GM10847 (cell line): ENCODE measurements around the gene CD72.

Experiments
- POLR2A ChIP-seq: IDR thresholded peaks from 2 replicates; pipeline ENCODE4 v1.6.1; 2011; ENCODE audit not compliant: insufficient read length; ENCODE audit errors: extremely low read depth

CD72 gene

DNA sequence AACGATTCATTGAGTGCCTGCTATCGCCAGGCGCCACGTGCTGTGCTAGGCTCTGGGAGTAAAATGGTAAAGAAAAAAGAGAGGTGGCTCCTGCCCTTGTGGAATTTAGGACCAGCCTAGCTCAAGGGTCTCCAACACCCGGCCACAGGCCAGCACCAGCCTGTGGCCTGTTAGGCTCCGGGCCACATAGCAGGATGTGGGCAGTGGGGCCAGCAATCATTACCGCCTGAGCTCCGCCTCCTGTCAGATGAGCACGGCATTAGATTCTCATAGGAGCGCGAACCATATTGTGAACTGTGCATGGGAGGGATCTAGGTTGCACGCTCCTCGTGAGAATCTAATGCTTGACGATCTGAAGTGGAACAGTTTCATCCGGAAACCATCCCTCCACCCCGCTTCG, 38.1 kb upstream of the CD72 start:
- TF ChIP-seq POLR2A: no peak

DNA sequence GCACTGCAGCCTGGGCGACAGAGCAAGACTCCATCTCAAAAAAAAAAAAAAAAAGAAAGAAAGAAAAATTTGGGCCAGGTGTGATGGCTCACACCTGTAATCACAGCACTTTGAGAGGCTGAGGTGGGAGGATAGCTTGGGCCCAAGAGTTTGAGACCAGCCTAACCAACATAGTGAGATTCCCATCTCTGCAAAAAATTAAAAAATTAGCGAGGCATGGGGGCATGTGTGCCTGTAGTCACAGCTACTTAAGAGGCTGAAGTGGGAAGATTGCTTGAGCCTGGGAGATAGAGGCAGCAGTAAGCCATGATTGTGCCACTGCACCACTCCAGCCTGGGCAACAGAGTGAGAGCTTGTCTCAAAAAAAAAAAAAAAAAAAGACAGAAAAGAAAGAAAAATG, 35.4 kb upstream of the CD72 start:
- TF ChIP-seq POLR2A: no peak

DNA sequence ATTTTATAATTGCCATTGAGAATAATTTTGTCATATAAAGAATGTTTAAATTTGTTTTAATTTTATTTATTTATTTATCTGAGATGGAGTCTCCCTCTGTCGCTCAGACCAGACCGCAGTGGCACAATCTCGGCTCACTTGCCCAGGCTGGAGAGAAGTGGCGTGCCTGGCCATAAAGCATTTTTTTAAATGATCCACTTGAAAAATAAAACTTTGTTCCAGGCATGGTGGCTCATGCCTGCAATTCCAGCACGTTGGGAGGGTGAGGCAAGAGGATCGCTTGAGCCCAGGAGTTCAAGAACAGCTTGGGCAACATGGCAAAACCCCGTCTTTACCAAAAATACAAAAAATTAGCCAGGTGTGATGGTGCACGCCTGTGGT, 34.6 kb upstream of the CD72 start:
- TF ChIP-seq POLR2A: no peak

DNA sequence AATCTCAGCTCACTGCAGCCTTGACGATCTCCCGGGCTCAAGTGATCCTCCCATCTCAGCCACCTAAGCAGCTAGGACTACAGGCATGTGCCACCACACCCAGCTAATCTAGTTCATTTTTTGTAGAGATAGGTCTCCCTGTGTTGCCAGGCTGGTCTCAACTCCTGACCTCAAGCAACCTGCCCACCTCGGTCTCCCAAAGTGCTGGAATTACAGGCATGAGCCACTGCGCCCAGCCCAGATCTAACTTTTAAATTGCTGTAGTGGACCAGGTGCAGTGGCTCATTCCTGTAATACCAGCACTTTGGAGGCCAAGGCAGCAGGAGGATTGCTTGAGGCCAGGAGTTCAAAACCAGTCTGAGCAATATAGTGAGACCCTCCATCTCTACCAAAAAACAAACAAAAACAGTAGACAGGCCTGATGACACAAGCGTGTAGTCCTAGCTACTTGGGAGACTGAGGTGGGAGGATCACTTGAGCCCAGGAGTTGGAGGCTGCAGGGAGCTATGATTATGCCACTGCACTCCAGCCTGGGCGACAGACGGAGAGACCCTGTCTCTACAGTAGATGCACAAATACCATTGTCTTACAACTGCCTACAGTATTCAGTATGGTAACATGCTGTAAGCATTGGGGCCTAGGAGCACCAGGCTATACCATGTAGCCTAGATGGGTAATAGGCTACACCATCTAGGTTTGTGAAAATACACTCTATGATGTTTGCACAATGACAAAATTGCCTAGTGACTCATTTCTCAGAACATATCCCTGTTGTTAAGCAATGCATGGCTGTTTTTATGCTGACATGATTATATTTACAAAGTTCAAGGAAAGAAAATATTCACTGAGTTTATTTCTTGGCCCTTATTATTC, 34.0 kb upstream of the CD72 start:
- TF ChIP-seq POLR2A: no peak

GRCh38 chr9:35650341-35651158, 32.3 kb upstream of the CD72 start, which contains the start of gene SIT1:
Gene SIT1, minus strand, starts transcription at chr9:35650931. Its CDS starts 78 bp downstream, at chr9:35650853.
- TF ChIP-seq POLR2A: peak; percentile 40

DNA sequence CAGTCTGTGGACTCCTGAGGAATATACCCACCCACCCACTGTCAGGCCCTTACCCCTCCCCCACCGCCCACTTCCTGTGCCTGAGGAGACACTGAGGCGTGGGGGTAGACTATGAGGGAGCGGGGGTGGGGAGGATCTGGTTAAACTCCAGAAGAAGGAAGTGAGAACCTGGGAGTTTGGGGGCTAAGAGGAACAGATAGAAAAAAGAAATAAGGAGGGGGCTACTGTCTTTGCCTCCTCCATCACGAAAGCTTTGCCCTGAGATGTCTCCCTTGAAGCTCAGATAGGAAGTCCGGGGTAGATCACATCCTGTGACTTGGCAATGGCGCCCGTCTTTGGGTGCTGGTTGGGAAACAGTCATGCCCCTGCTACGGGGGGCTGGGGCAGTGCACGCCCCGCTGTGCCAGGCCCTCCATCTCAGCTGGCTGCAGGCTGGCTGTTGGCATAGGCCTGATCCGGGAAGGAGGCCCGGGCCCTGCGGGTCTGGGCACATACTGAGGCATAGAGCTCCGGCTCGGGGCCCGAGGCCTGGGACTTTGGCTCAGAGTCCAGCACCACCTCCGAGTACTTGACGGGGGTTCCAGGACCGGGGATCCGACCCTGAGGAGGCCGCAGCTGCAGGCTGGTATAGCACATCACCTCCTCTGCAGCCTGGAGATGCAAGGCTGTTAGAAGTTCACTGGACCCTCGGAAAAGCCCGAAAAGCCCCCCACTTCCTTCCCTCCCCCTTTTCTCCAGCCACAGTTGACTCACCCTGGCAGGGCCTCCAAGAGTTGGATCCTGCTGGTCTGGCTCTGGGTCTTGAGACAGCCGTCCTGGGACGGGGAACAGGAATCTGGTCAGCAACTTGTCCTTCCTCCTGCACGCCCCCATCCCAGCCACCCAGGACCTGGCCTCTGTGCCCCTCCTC, 31.5 kb upstream of the CD72 start:
- TF ChIP-seq POLR2A: no peak

GRCh38 chr9:35646533-35647265, 28.5 kb upstream of the CD72 start:
- peak; percentile 71 for TF ChIP-seq POLR2A

DNA sequence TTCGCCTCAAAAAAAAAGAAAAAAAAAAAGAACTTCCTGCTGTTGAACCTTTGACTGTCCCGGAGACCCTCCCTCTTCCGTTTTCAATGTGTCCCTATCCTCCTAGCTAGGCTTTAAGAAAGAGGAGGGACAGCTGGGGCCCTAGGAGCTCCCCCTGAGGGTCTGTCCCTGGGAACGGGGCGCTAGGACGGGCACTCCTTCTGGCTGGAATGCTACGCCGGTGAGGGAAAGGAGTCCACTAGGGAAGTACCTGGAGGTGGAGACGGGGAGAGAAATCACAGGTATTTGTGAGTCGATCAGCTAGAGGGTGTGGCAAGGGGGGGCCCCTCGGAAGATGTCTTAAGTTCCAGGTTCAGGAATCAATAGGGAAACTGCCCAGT, 27.9 kb upstream of the CD72 start:
- TF ChIP-seq POLR2A: no peak

- TF ChIP-seq POLR2A: no peak
Observed at GRCh38 chr9:35643046-35643445, 24.8 kb upstream of the CD72 start.

DNA sequence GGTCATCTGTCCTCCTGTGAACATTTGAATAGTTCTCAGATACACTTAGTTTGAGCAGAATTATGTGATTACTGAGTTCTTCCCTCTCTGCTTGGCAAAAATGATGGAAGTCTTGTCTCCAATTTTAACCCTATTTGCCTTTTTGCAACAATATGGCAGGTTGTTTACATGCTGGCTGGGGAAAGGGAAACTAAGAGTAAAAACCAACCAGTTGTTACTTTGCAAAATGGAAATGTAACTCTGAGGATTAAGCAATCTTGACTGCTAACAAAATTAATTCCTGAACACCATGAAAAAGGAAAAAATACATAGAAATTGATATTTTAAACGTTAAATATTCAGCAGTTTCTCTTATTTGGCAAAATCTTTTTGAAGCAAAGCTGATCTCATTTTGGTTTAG, 21.4 kb upstream of the CD72 start:
- no peak for TF ChIP-seq POLR2A

- no peak for TF ChIP-seq POLR2A
Observed at GRCh38 chr9:35636135-35636876, 18.1 kb upstream of the CD72 start.

DNA sequence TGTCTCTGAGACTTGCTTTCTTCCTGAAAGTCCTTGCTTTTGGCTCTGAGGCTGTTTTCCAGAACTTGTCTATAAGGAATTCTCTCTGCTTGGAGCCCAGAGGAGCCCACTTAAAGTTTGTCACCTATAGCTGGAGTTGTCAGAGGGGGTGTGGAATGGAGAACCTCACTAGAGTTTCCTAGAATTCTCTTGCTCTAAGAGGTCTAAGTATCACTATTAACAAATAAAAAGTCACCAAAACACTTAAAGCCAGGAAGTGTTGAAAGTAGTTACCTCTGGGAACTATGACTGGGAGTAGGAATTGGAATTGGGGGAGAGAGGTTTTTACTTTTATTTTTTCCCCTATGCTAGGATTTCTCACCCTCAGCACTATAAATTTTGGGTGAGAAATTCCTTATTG, 17.5 kb upstream of the CD72 start:
- TF ChIP-seq POLR2A: no peak

DNA sequence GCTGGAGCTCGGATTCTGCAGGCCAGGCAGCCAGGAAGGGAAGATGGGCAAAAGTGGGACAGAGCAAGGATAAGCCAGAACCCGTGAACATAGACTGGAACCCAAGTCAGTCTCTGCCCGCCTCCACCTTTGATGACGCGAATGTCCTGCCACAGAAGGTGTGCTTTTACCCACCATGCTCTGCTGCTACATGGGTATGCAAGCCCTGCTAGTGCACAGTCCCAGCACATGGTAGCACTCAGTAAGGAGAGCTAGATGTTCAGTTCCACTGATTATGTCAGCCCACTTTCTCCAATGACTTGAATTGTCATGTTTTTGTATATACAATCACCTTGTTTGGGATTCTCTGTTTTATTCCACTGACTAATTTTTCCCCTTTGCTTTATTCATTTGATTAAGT, 11.4 kb upstream of the CD72 start:
- TF ChIP-seq POLR2A: no peak
